Fibroblast of skin of abdomen (primary cell): ENCODE results near the gene CCSER1. TPM values are rescaled to one million over a fixed set of nuclear protein-coding genes. Genes with fewer than 3 reads are reported as not detected.

Experiments used
- DNase-seq: peaks from one replicate; pipeline ENCODE4 v3.0.0-alpha.2; 2013
- polyA plus RNA-seq, 2 experiments: library from polyadenylated mRNA; unstranded; fragments of 120-200 nt; gene quantifications; one replicate each; pipeline ENCODE4 v1.2.1, GENCODE V29; 2013; ENCODE audit not compliant: insufficient read length in 2 of 2

The CCSER1 gene
- polyA plus RNA-seq (2013, experiment 1 of 2; ENCODE audit: insufficient read length), result not detected
- not detected for polyA plus RNA-seq (2013, experiment 2 of 2; ENCODE audit: insufficient read length)

DNA sequence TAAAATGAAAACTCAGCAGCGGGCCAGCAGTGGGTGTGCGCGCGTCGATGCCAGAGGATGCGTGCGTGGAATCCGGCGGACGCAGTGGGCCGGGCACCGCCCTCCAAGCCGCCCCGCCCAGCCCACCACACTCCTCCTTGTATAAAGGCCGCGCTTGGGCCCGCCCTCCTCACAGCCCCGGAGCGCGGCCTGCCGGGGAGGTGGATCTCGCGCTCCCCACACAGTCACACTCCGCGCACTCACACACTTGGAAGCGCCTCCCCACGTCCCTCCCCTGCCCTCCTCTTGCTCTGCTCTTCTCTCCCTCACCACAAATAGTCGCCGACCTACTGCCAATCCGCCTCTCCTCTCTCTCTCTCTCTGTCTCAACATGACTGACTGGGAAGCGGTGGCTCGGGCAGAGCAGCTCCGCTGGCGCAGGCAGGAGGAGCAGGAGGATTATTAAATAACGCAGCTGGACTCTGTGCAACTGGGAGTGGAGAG is at the start of gene CCSER1:
TSS of gene CCSER1 (plus strand) at position 172 of the 483 bp plus-strand sequence.
- peak; percentile 35 for DNase-seq

DNA sequence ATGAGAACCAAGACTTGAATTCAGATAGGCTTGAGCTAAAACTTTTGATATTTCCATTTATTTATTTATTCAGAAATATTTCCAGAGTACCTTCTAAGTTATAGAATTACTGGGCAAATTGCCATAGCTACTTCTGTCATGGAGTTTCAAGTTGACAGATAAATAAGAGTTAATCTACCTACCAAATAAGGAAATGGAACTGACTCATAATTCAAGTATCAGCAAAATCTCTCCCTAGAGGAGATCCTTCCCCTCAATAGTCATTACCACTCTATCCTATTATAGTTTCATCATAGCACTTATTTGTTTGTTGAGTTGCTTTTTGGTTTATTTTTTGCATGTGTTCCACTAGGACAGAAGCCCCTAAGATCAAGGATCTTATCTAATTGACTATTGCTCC is 48.8 kb upstream of the CCSER1 start:
- DNase-seq, result no peak

DNA sequence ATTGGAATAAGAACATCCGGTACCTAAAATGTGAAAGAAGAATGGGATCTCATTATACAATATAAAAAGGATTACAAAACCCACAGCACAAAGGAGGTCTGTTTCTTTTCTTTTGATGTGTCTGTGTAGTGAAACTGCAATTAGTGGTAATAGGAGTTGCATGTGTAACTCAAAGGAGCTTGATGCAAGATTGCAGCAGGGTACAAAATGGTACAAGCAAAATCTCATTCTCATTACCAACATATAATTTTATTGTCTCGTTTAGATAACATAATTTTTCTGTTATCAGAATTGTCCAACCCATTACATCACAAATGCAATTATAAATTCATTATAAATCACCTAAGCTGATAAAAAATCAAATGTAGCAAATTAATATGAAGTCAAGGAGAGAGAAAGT is 47.1 kb upstream of the CCSER1 start:
- DNase-seq, result no peak

DNA sequence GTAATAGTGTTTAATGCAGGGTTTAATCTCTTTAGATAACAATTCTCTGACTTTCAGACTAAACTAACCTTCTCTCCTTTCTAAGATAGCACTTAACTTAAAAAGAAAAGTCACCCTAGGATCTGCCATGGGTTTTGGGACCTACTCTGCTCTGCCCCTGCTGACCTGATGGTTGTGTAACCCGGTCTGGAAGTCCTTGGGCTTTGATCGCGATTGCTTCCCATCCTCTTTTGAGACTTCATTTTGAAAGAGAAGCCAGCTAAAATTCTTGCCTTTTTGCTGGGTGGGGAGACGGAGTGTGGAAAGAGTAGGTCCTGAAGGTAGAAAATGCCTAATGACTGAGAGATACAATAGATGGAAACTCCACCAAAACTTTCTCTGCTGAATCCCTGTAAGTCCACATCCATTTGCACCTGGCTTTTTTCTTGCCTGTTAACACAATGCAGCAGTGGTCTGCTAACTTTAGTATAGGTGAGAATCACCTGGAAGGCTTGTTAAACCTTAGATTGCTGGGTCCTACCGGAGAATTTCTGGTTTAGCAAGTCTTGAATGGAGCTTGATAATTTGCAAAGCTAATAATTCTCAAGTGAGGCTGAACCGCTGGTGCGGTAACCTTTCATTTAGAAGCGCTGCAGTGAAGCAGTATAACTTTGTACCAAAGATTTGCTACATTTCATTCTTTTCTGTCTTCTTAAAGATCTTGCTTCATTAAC is 45.6 kb upstream of the CCSER1 start:
- no peak for DNase-seq

DNA sequence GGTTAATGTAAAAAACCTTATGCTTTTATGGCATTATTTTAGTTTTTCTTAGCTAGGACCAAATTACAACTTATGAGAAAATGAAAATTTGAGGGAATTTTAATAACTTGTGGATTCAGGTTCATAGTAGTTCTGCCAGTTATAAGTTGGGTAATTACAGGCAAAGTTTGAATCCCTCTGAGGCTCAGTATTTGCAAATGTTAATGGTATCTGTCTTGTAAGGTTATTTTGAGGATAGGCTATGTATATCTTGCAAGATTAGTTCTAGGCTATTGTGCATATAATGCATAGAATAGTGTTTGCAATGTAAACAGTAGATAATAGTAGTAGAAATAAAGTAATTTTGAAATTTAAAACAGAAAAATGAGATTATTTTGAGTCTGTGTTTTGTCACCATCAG is 44.7 kb upstream of the CCSER1 start:
- DNase-seq, result no peak

DNA sequence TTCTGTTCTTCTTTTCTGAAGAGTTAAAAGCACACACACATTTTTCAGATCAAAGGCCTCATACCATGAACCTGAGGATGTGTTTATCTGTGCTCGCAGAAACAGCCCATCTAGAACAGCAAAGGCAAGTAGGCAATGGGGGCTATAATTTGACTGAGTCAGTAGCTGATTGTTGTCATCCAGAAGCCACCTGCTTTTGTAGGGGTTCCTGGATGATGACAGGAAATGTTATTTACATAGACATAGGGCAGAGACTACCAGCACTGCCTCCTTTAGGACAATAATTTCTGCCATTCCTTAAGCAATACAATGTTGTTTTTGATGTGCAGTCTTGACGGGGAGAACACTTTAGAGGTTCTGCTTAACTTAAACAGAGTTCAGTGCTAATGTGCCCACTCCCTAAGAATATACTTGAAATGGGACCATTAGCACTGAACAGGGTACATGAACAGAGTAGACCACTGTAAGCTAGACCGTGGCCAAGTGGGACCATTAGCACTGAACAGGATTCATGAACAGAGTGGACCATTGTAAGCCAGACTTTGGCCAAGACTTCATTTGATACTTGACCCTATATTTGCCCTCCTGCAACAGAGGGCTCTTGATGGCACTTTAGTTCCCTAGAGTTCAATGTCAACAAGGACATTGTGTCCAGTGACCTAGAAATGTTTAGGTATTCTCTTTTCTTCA is 42.8 kb upstream of the CCSER1 start:
- no peak for DNase-seq

DNA sequence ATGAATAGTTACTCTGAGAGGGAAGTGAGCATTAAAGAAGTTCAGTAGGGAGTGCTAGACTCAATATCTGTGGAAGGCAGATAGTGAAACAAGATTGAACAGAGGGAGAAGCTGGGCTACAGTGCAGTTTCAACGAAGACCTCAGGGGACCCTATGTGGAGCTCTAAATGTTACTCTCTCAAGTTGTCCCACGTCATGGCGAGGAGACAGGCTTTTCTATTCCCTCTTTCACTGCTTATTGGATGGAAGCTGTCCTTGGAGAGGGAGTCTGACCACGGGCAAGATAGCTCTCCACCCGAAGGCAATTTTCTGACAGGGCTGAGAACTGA is 42.3 kb upstream of the CCSER1 start:
- DNase-seq, result no peak

DNA sequence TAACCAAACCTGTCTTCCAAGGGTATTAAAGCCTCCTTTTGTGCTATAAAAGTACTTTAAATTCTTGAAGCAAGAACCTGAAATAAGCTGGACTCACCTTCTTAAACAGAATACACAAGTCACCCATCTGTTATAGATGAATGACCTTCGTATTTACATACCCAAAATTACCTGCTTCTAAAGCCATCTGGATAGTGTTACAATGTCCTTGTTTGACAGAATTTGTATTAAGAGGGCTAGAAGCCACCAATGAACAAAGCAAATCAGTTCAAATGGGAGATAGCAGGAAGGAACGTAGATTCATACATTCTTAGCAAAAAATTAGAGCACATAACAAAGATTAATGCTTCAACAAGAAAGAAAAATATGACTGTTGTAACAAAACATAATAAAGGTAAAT is 33.7 kb upstream of the CCSER1 start:
- no peak for DNase-seq

DNA sequence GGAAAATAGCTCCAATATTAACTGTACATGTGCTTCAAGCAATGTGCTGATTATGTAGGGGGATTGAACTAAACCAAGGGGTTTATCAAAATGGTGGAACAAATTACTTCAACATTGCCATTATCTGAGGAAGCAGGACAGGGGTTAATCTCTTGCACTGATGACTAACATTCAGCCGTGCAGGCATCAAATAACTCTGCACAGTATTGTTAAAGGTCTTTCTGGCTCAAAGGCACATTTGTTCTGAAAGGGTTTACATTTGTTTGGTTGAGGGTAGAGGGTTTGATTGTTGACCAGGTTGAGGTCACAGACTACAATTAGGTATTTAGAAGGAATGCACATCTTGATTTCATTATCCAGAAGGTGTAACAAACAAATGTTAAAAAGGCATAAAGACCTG is 32.2 kb upstream of the CCSER1 start:
- DNase-seq, result no peak

DNA sequence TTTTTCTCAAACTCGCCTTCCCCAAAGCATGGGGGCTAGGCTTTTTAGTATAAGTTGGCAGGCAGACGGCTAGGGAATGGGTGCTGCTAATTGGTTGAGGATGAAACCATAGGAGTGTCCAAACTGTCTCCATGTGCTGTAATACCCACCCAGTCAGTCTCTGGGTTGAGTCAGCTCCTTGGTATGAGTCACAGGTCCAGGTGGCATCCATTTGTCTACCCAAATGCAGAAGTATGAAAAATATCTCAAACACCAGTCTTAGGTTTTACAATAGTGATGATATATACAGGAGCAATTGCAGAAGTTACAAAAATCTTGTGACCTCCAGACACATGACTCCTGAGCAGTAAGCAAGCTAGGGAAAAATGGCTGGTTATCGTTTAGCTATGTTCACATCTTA is 27.4 kb upstream of the CCSER1 start:
- DNase-seq, result no peak

DNA sequence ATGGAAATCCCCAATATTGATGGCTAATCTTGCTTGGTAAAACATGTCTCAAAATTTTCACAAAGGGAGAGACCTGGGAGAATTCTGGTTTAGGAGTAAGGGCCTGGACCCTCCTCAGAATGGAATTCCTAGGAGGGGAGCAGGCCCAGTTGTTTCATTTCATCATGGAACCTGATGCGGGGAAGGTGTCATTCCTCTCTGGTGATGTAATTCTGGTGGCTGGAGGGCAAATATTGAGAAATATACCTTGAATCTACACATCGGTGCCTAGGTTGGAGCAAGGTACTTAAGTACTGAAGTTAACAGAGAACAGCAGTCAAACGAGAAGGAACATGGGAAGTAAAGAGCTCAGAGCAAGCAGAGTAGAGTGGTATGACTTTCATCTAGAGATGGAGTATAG is 23.2 kb upstream of the CCSER1 start:
- DNase-seq, result no peak

DNA sequence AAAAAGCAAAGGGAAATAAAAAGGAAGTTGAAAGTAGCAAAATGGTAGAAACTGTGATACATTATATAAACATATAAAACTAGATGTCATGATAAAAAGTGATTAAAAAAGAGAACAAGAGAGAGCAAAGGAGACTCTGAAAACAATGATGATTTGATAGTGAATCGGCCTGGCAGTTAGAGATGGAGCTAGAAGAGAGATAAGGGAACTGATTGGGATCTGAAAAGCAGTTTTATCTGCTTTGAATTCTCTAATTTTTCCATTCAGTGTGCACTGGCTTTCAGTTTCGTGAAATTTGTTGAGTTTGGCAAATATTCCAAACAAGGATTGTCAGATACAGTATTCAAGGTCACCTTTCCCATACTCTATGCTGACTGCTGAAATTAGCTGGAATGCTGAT is 21.9 kb upstream of the CCSER1 start:
- no peak for DNase-seq

DNA sequence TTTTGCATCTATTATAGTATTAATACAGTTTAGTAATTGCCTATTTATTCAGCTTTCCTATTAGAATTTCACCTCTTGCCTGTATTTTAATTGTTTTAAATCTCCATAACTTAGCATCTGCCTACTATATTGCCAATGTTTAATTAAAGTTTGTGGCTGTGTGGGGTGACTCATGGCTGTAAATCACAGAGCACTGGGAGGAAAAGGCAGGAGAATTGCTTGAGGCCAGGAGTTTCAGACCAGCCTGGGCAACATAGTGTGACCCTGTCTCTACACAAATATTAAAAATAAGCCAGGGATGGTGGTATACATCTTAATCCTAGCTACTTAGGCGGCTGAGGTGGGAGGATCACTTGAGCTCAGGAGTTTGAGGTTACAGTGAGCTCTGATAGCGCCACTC is 14.5 kb upstream of the CCSER1 start:
- no peak for DNase-seq

DNA sequence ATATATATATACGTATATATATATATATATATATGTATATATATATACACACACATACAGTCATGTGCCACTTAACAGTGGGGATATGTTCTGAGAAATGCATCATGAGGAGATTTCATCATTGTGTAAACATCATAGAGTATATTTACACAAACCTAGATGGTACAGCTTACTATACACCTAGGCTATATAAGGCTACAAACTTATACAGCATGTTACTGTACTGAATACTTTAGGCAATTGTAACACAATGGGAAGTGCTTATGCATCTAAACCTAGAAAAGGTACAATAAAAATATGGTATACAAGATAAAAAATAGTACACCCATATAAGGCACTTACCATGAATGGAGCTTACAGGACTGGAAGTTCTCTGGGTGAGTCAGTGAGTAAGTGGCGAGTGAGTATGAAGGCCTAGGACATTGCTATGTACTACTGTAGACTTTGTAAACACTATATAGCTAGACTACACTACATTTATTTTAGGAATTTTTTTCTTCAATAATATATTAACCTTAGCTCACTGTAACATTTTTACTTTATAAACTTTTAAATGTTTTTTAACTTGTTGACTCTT is 13.2 kb upstream of the CCSER1 start:
- DNase-seq, result no peak

DNA sequence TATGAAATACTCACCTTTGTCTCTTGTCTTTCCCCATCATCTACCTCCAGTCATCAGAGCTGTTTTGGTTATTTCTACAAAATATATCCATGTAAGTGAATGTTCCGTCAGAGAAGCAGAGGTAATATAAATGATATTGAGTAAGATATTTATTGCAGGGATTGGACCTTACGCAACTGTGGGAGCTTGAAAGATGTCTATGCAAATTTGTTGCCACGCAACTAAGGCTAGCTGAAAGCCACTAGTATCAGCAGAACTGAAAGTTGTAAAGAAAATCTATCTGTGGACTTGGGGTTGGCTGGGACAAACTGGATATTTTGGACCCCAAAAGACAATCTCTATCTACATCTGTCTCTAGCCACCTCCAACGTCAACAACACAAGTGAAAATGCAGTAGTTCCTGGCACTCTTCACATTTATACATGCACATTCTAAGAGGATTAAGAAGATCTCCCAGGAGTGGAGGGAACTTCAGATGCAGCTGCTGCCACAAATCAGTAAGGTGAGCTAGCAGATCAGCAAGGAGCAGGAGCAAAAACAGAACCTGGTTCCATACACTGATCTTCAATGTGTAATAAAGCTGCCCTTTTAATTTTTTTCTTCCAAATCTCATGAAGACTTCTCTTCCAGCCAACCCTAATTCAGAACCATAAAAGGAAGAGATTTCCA is 8.5 kb upstream of the CCSER1 start:
- no peak for DNase-seq

DNA sequence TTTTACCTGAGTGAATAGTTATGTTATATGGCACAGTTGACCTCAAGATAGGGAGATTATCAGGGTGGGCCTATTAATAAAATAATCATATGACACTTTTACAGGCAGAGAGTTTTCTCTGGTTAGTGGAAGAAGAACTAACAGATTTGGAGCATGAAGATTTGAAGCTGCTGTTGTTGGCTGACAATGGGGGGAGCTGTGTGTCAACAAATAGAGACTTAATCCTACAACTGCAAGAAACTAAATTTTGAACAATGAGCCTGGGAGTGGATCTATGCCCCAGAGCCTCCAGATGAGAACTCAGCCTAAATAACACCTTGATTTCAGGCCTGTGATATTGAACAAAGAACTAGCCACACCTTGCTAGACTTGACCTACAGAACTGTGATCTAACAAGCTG is 7.2 kb upstream of the CCSER1 start:
- DNase-seq, result no peak

DNA sequence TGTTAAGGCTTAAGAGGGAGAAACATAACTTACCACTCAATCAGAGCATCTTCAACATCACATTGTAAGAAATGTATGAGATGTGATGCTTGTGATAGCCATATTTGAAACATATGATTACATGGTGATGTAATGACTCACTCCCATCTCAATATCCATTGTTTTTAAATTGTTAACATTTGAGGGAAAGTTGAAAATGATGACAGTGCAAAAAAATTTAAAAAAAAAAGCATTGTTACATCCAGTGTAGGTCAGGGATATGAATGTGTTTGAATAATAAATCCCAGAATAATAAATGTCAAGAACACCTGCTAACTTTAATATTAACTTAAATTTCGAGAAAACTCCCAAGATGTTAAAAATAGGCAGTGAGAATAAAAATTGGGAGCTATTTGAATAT is 6.4 kb upstream of the CCSER1 start:
- no peak for DNase-seq

DNA sequence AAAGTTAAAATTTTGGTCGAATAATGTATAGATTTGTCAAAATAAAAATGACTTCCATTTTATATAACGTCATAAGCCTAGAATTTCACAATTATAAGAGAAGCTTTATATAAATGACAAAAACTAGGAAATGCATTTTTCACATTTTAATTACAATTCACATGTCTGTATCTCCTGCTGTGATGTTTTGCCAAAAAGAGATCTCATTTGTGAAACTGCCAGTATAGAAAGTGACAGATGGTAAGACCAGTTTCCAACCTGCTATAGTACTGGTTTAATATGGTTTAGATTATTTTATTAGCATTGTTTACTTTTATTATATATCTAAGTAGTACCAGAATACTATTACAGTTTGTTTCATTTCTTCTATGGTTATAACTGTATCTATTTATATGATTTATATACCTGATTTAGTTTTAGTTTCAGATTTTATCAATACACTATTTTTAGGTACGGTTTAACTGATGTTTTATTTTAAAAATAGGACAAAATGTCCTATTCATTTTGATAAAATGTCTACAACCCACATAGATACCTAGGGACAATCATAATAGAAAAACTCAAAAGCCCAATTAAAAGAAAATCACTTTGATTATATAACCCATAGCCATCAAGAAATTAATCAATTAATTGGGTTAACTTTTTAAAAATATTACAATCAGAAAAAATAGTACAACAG is 5.4 kb upstream of the CCSER1 start:
- DNase-seq, result no peak

DNA sequence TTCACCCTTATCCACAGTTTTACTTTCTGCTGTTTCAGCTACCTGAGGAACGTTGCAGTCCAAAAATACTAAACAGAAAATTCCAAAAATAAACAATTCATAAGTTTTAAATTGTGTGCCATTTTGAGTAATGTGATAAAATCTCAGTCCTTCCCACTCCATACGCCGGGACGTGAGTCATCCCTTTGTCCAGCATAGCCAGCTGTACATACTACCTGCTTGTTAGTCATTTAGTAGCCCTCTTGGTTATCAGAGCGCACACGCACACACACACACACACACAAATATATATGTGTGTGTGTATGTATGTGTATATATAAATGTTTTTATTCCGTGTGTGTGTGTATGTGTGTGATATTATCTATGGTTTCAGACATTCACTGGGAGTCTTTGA is 4.8 kb upstream of the CCSER1 start:
- DNase-seq, result no peak

DNA sequence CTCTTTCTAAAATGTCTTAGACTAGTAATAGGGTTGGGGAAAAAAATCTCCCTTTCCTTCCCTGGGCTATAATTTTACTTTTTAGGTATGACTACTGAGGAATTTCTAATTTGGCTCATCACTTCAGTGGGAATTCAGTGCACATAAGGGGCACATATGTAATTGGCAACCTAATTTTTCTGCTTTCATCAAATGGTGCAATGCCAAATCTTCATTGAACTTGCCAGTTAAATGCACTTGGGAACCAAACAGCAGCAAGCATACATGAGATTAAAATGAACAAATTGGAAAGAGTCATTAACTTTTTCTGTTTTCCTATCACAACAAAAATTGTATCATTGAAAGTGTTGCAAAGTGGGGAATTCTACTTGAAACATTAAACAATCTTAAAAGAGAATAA is 2.9 kb upstream of the CCSER1 start:
- no peak for DNase-seq

DNA sequence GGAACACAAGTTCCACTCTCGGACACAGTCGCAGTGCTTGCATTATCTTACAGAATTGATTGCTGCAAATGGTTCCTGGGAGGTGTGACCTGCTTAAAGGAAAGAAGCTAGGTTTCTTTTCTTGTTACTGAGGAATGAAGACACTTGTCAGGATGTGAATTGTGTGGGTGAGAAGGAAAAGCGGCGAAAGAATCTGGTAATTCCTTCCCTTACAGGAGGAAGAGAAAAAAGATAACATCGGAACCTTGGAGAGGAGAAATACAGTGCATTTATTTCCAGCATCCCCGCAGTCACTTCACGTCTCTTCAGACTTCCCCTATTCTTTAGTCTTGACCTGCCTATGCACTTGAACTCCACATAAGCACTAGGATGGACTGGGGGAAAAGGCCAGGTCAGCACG is 389 bp upstream of the CCSER1 start:
- DNase-seq, result no peak

DNA sequence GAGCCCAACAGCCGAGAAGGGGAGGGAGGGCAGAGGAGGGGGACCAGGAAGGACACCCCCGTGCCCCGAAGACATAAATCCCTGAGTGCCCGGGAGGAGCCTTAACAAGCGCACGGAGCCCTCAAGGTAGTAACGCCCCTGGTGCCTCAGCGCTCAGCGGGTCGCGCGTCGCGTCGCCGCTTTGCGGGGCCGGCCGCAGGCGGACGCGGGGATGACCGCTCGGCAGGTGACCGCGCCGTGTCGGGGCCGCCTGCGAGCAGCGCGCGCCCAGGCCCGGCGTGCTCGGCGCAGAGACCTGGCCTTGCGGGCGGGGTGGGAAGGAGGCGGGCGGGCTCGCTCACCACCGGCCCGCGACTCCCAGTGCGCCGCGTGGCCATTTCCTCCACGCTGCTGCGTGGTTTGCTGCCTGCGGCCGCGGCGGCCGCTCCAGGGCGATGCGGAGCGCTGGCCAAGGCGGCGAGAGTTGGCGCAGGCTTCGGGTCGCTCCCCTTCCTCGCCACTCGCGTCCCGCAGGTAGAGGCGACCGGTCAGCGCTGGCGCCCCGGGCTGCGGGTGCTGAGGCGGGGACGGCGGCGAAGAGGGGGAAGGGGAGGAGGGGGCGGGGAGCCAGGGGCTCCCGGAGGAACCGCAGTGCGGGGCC is 632 bp downstream of the CCSER1 start:
- no peak for DNase-seq
